Activated naive CD8-positive, alpha-beta T cell treated with anti-CD3 and anti-CD28 coated beads, Interleukin-2, amount 10 ng/mL, durations not matched to agents 7 days and 5 days (primary cell): ENCODE results near the gene RIIAD1. TPM values are rescaled to one million over a fixed set of nuclear protein-coding genes. Genes with fewer than 3 reads are reported as not detected.
"Not testable (repeated sequence)": the region's sequence is repeated elsewhere in the genome, so short reads cannot be mapped to it uniquely, and the experiment has no call there.

Experiments used
- ATAC-seq: fragments of 150-1000 bp; cut with Tn5 transposase; one replicate; pipeline ENCODE4 v1.10.0; 2021; ENCODE audit warnings: low read depth, moderate library complexity
- POLR2A ChIA-PET: fragments of 350-600 bp; sonication (Branson Sonifier 250); formaldehyde crosslinking; loops from one replicate; lab custom pipeline; 2021; ENCODE audit warnings: antibody characterized with exemption; lab: Charles Lee
- DNase-seq: peaks from one replicate; pipeline ENCODE4 v3.0.0; 2021
- H3K27ac Mint-ChIP-seq: one replicate; pipeline ENCODE4 v1.8.0; 2022; ENCODE audit warnings: mild to moderate bottlenecking, mixed read lengths
- H3K27me3 Mint-ChIP-seq: one replicate; pipeline ENCODE4 v1.8.0; 2022; ENCODE audit warnings: mild to moderate bottlenecking, moderate library complexity, mixed read lengths
- H3K36me3 Mint-ChIP-seq: one replicate; pipeline ENCODE4 v1.8.0; 2021; ENCODE audit warnings: mild to moderate bottlenecking, mixed read lengths
- H3K4me1 Mint-ChIP-seq: one replicate; pipeline ENCODE4 v1.8.0; 2021; ENCODE audit warnings: mixed read lengths
- H3K4me3 Mint-ChIP-seq: one replicate; pipeline ENCODE4 v1.8.0; 2022; ENCODE audit warnings: mild to moderate bottlenecking, moderate library complexity, mixed read lengths
- H3K9me3 Mint-ChIP-seq: one replicate; pipeline ENCODE4 v1.8.0; 2021; ENCODE audit warnings: mixed read lengths
- total RNA-seq, 2 experiments: library from RNA; stranded (reverse); gene quantifications; one replicate each; pipeline ENCODE4 v1.2.3, GENCODE V29; 2021

RIIAD1 gene
- total RNA-seq: not detected

GRCh38 chr1:151720974-151721787, at the start of gene RIIAD1:
Gene RIIAD1 (plus strand): TSS chr1:151721522. CDS start chr1:151721537, 15 bp downstream.
- Mint-ChIP-seq H3K4me1 (peaks cover 15% of the 10 kb centered on the region), H3K36me3 (peaks cover 3% of the 10 kb centered on the region), H3K27me3 (peaks cover 80% of the 10 kb centered on the region), H3K27ac (no peak within 1 kb of the TSS), H3K9me3 (no peaks in the 10 kb centered on the region), H3K4me3 (peak within 1 kb of the TSS; percentile 78)
- POLR2A ChIA-PET: no interaction called here
- peak; percentile 60 for DNase-seq
- ATAC-seq: peak; percentile 82

GRCh38 chr1:151673407-151673806, 47.9 kb upstream of the RIIAD1 start:
- Mint-ChIP-seq H3K27ac (no peak overlapping the region), H3K4me1 (no peaks in the 10 kb centered on the region), H3K9me3 (no peaks in the 10 kb centered on the region), H3K4me3 (no peak overlapping the region), H3K27me3 (no peaks in the 10 kb centered on the region), H3K36me3 (peaks cover 35% of the 10 kb centered on the region)
- POLR2A ChIA-PET: no interaction called here
- no peak for ATAC-seq
- no peak for DNase-seq

- DNase-seq: no peak
- H3K36me3 Mint-ChIP-seq: peaks cover 2% of the 10 kb centered on the region
- POLR2A ChIA-PET: interaction anchor here (0.7 kb wide), 1 partner anchor 26 kb away, joined by 3 read pairs; no protein-coding TSS in a partner anchor
- no peak overlapping the region for H3K4me3 Mint-ChIP-seq
- H3K4me1 Mint-ChIP-seq: peaks cover 1% of the 10 kb centered on the region
- no peak overlapping the region for H3K27ac Mint-ChIP-seq
- no peaks in the 10 kb centered on the region for H3K27me3 Mint-ChIP-seq
- ATAC-seq: no peak
- no peaks in the 10 kb centered on the region for H3K9me3 Mint-ChIP-seq
Measured at GRCh38 chr1:151680391-151680790, 40.9 kb upstream of the RIIAD1 start.

GRCh38 chr1:151680826-151681225, 40.5 kb upstream of the RIIAD1 start:
- Mint-ChIP-seq H3K4me1 (peaks cover 1% of the 10 kb centered on the region), H3K36me3 (peaks cover 2% of the 10 kb centered on the region), H3K4me3 (no peak overlapping the region), H3K9me3 (no peaks in the 10 kb centered on the region), H3K27me3 (no peaks in the 10 kb centered on the region), H3K27ac (no peak overlapping the region)
- ATAC-seq (no peak), DNase-seq (no peak)
- POLR2A ChIA-PET: interaction anchor here (0.7 kb wide), 1 partner anchor 26 kb away, joined by 3 read pairs; no protein-coding TSS in a partner anchor

- H3K4me3 Mint-ChIP-seq: no peak overlapping the region
- no peak overlapping the region for H3K27ac Mint-ChIP-seq
- H3K4me1 Mint-ChIP-seq: peaks cover 1% of the 10 kb centered on the region
- ATAC-seq: no peak
- no peaks in the 10 kb centered on the region for H3K27me3 Mint-ChIP-seq
- H3K9me3 Mint-ChIP-seq: no peaks in the 10 kb centered on the region
- POLR2A ChIA-PET: no interaction called here
- H3K36me3 Mint-ChIP-seq: peaks cover 3% of the 10 kb centered on the region
- no peak for DNase-seq
Measured at GRCh38 chr1:151681923-151682322, 39.4 kb upstream of the RIIAD1 start.

GRCh38 chr1:151682901-151683300, 38.4 kb upstream of the RIIAD1 start:
- H3K36me3 Mint-ChIP-seq, H3K27ac Mint-ChIP-seq, H3K9me3 Mint-ChIP-seq, ATAC-seq, H3K4me3 Mint-ChIP-seq, POLR2A ChIA-PET, H3K4me1 Mint-ChIP-seq, H3K27me3 Mint-ChIP-seq, DNase-seq: not testable (repeated sequence)

GRCh38 chr1:151684128-151684527, 37.2 kb upstream of the RIIAD1 start:
- H3K4me3 Mint-ChIP-seq: no peak overlapping the region
- H3K27ac Mint-ChIP-seq: no peak overlapping the region
- H3K4me1 Mint-ChIP-seq: peaks cover 1% of the 10 kb centered on the region
- no peaks in the 10 kb centered on the region for H3K27me3 Mint-ChIP-seq
- peaks cover 3% of the 10 kb centered on the region for H3K36me3 Mint-ChIP-seq
- POLR2A ChIA-PET: interaction anchor here (0.5 kb wide), 1 partner anchor 234 kb away, joined by 5 read pairs; no protein-coding TSS in a partner anchor
- ATAC-seq (no peak), DNase-seq (no peak)
- H3K9me3 Mint-ChIP-seq: no peaks in the 10 kb centered on the region

GRCh38 chr1:151686561-151686960, 34.8 kb upstream of the RIIAD1 start:
- ATAC-seq (no peak), DNase-seq (no peak)
- H3K4me1 Mint-ChIP-seq: no peaks in the 10 kb centered on the region
- H3K27ac Mint-ChIP-seq: no peak overlapping the region
- H3K9me3 Mint-ChIP-seq: no peaks in the 10 kb centered on the region
- H3K36me3 Mint-ChIP-seq: peaks cover 1% of the 10 kb centered on the region
- no peak overlapping the region for H3K4me3 Mint-ChIP-seq
- POLR2A ChIA-PET: no interaction called here
- H3K27me3 Mint-ChIP-seq: no peaks in the 10 kb centered on the region

GRCh38 chr1:151689494-151689893, 31.8 kb upstream of the RIIAD1 start:
- Mint-ChIP-seq H3K4me1 (no peaks in the 10 kb centered on the region), H3K27ac (no peak overlapping the region), H3K36me3 (peaks cover 8% of the 10 kb centered on the region), H3K27me3 (no peaks in the 10 kb centered on the region), H3K9me3 (no peaks in the 10 kb centered on the region), H3K4me3 (no peak overlapping the region)
- ATAC-seq (no peak), DNase-seq (no peak)
- POLR2A ChIA-PET: no interaction called here

- Mint-ChIP-seq H3K4me3 (no peak overlapping the region), H3K27ac (no peak overlapping the region), H3K36me3 (peaks cover 7% of the 10 kb centered on the region), H3K27me3 (no peaks in the 10 kb centered on the region), H3K4me1 (no peaks in the 10 kb centered on the region), H3K9me3 (no peaks in the 10 kb centered on the region)
- POLR2A ChIA-PET: no interaction called here
- DNase-seq (no peak), ATAC-seq (no peak)
Measured at GRCh38 chr1:151692226-151692625, 29.1 kb upstream of the RIIAD1 start.

GRCh38 chr1:151693057-151693651, 28.2 kb upstream of the RIIAD1 start:
- Mint-ChIP-seq H3K36me3 (peaks cover 7% of the 10 kb centered on the region), H3K4me1 (no peaks in the 10 kb centered on the region), H3K27ac (no peak overlapping the region), H3K27me3 (no peaks in the 10 kb centered on the region), H3K9me3 (no peaks in the 10 kb centered on the region), H3K4me3 (no peak overlapping the region)
- POLR2A ChIA-PET: interaction anchor here (0.6 kb wide), 1 partner anchor 81 kb away, joined by 3 read pairs; no protein-coding TSS in a partner anchor
- no peak for DNase-seq
- no peak for ATAC-seq

- Mint-ChIP-seq H3K27me3 (peaks cover 4% of the 10 kb centered on the region), H3K36me3 (peaks cover 4% of the 10 kb centered on the region), H3K27ac (no peak overlapping the region), H3K9me3 (no peaks in the 10 kb centered on the region), H3K4me3 (no peak overlapping the region), H3K4me1 (peaks cover 4% of the 10 kb centered on the region)
- POLR2A ChIA-PET: no interaction called here
- no peak for ATAC-seq
- no peak for DNase-seq
Measured at GRCh38 chr1:151701515-151701914, 19.8 kb upstream of the RIIAD1 start.

- peaks cover 7% of the 10 kb centered on the region for H3K4me1 Mint-ChIP-seq
- H3K4me3 Mint-ChIP-seq: no peak overlapping the region
- H3K36me3 Mint-ChIP-seq: peaks cover 4% of the 10 kb centered on the region
- peaks cover 4% of the 10 kb centered on the region for H3K27me3 Mint-ChIP-seq
- no peaks in the 10 kb centered on the region for H3K9me3 Mint-ChIP-seq
- ATAC-seq (no peak), DNase-seq (no peak)
- POLR2A ChIA-PET: no interaction called here
- H3K27ac Mint-ChIP-seq: no peak overlapping the region
Measured at GRCh38 chr1:151702936-151703335, 18.4 kb upstream of the RIIAD1 start.

- Mint-ChIP-seq H3K27me3 (peaks cover 4% of the 10 kb centered on the region), H3K27ac (peak overlapping the region; percentile 65), H3K4me1 (peaks cover 7% of the 10 kb centered on the region), H3K36me3 (peaks cover 4% of the 10 kb centered on the region), H3K4me3 (no peak overlapping the region), H3K9me3 (no peaks in the 10 kb centered on the region)
- ATAC-seq (no peak), DNase-seq (no peak)
- POLR2A ChIA-PET: no interaction called here
Measured at GRCh38 chr1:151703813-151704212, 17.5 kb upstream of the RIIAD1 start.
